K562 (cell line): ENCODE data around the gene METRN. TPM values are rescaled to one million over a fixed set of nuclear protein-coding genes. Genes with fewer than 3 reads are reported as not detected.

Experiments used
- CBX1 ChIP-seq: sonication (generic); IDR thresholded peaks from 2 replicates; pipeline ENCODE4 v1.6.1; 2016; ENCODE audit warnings: antibody characterized with exemption, low read depth, mild to moderate bottlenecking
- CEBPG ChIP-seq, 3 experiments: fragments of 200-800 bp in 1 of 3; sonication (Bioruptor generic) in 1 of 3; sonication (generic) in 1 of 3; formaldehyde crosslinking in 1 of 3; IDR thresholded peaks in 2 of 3; conservative IDR thresholded peaks in 1 of 3; 2 replicates each; pipeline versions ENCODE4 v1.6.1 to v1.8.0; 2016 to 2022; ENCODE audit warnings: missing compliant biosample characterization in 2 of 3, missing genetic modification characterization in 2 of 3, mild to moderate bottlenecking in 1 of 3, missing genetic modification reagents in 1 of 3
- E2F3 ChIP-seq: fragments of 250-450 bp; sonication (Bioruptor Pico); IDR thresholded peaks from 2 replicates; pipeline ENCODE4 v1.4.0; 2020; ENCODE audit warnings: mild to moderate bottlenecking
- ELF4 ChIP-seq: fragments of 450-650 bp; formaldehyde crosslinking; IDR thresholded peaks from 2 replicates; pipeline ENCODE4 v1.4.0; 2022; ENCODE audit warnings: missing genetic modification characterization
- FOXA3 ChIP-seq, 2 experiments: fragments of 450-650 bp in 1 of 2; sonication (generic) in 1 of 2; formaldehyde crosslinking; IDR thresholded peaks in 1 of 2; conservative IDR thresholded peaks in 1 of 2; 2 replicates each; pipeline versions ENCODE4 v1.4.0 to v1.8.0; 2020 to 2022; ENCODE audit warnings: mild to moderate bottlenecking in 2 of 2, missing genetic modification reagents in 1 of 2
- FOXP1 ChIP-seq: sonication (generic); formaldehyde crosslinking; IDR thresholded peaks from 2 replicates; pipeline ENCODE4 v1.8.0; 2022; ENCODE audit warnings: mild to moderate bottlenecking, missing genetic modification reagents
- GABPB2 ChIP-seq: fragments of 250-450 bp; sonication (Bioruptor Pico); conservative IDR thresholded peaks from 2 replicates; pipeline ENCODE4 v1.5.1; 2021; ENCODE audit warnings: mild to moderate bottlenecking
- HMGXB4 ChIP-seq: sonication (generic); formaldehyde crosslinking; IDR thresholded peaks from 2 replicates; pipeline ENCODE4 v1.8.1; 2023; ENCODE audit warnings: mild to moderate bottlenecking, missing genetic modification reagents
- HNRNPL ChIP-seq: fragments of 200-400 bp; formaldehyde crosslinking; IDR thresholded peaks from 2 replicates; pipeline ENCODE4 v1.6.1; 2017; ENCODE audit warnings: low read depth, mild to moderate bottlenecking, low read length
- JUND ChIP-seq, 2 experiments: IDR thresholded peaks; 2 replicates in 1 of 2; 3 replicates in 1 of 2; pipeline ENCODE4 v1.6.1; 2011; ENCODE audit warnings: borderline replicate concordance in 2 of 2, low read depth in 2 of 2, low read length in 2 of 2, improper control_type of control experiment in 1 of 2, missing biosample characterization in 1 of 2, missing genetic modification characterization in 1 of 2, missing genetic modification reagents in 1 of 2
- MAZ ChIP-seq, 2 experiments: fragments of 450-650 bp in 1 of 2; sonication (generic) in 1 of 2; formaldehyde crosslinking; IDR thresholded peaks in 1 of 2; conservative IDR thresholded peaks in 1 of 2; 2 replicates each; pipeline versions ENCODE4 v1.4.0 to v1.5.0; 2020; ENCODE audit warnings: mild to moderate bottlenecking in 1 of 2, missing genetic modification reagents in 1 of 2
- MYC ChIP-seq, 2 experiments: fragments of 250-450 bp in 1 of 2; sonication (Bioruptor Pico) in 1 of 2; IDR thresholded peaks; 2 replicates each; pipeline versions ENCODE4 v1.5.1 to v1.6.1; 2012 to 2021; ENCODE audit warnings: low read depth in 2 of 2, borderline replicate concordance in 1 of 2, improper control_type of control experiment in 1 of 2, low read length in 1 of 2, mild to moderate bottlenecking in 1 of 2, moderate library complexity in 1 of 2
- NFIC ChIP-seq: fragments of 450-650 bp; IDR thresholded peaks from 2 replicates; pipeline ENCODE4 v1.6.1; 2017; ENCODE audit warnings: mild to moderate bottlenecking, inconsistent platforms
- PHB ChIP-seq: fragments of 250-450 bp; sonication (Bioruptor Pico); IDR thresholded peaks from 2 replicates; pipeline ENCODE4 v1.5.0; 2021
- RBFOX2 ChIP-seq: fragments of 200-400 bp; formaldehyde crosslinking; IDR thresholded peaks from 2 replicates; pipeline ENCODE4 v1.6.1; 2017; ENCODE audit warnings: low read depth, mild to moderate bottlenecking, low read length, moderate library complexity
- SLC30A9 ChIP-seq: fragments of 250-450 bp; sonication (Bioruptor Pico); IDR thresholded peaks from 2 replicates; pipeline ENCODE4 v1.8.0; 2022; ENCODE audit warnings: mild to moderate bottlenecking, moderate library complexity
- SMAD4 ChIP-seq: fragments of 250-450 bp; sonication (Bioruptor Pico); conservative IDR thresholded peaks from 2 replicates; pipeline ENCODE4 v1.8.0; 2021; ENCODE audit warnings: inconsistent platforms, mild to moderate bottlenecking, moderate library complexity
- TEAD2 ChIP-seq: fragments of 450-650 bp; IDR thresholded peaks from 2 replicates; pipeline ENCODE4 v1.6.1; 2016; ENCODE audit warnings: missing genetic modification characterization, control low read depth, missing compliant biosample characterization
- TFAP4 ChIP-seq: sonication (generic); formaldehyde crosslinking; IDR thresholded peaks from 2 replicates; pipeline ENCODE4 v1.8.0; 2022; ENCODE audit warnings: missing genetic modification reagents, mild to moderate bottlenecking, moderate library complexity, borderline replicate concordance
- THRB ChIP-seq: fragments of 450-650 bp; formaldehyde crosslinking; conservative IDR thresholded peaks from 2 replicates; pipeline ENCODE4 v1.4.0; 2022; ENCODE audit warnings: mild to moderate bottlenecking, missing genetic modification characterization
- ZNF57 ChIP-seq: fragments of 450-650 bp; formaldehyde crosslinking; IDR thresholded peaks from 2 replicates; pipeline ENCODE4 v1.4.0; 2020; ENCODE audit warnings: mild to moderate bottlenecking, moderate library complexity
- polyA plus RNA-seq, 8 experiments: library from polyadenylated mRNA; depleted of rRNA in 4 of 8; stranded (reverse) in 5 of 8; unstranded in 3 of 8; fragments of >200 nt; fragmentation: Nextera tagmentation in 2 of 8; fragmentation: Illumina TruSeq in 1 of 8; extraction: Ambion mirVana in 2 of 8; extraction: Trizol in 1 of 8; gene quantifications; 2 replicates each; pipeline versions ENCODE4 v1.2.1 to v1.2.3, GENCODE V29; 2011 to 2014; ENCODE audit warnings: inconsistent platforms in 1 of 8, missing spikeins in 1 of 8
- total RNA-seq, 7 experiments: library from RNA; depleted of rRNA in 6 of 7; stranded (reverse); fragments of >200 nt in 6 of 7; fragmentation: Illumina TruSeq in 2 of 7; extraction: Trizol in 2 of 7; gene quantifications; 2 replicates each; pipeline versions ENCODE4 v1.2.1 to v1.2.3, GENCODE V29; 2011 to 2021; ENCODE audit warnings: low replicate concordance in 1 of 7

METRN gene
- total and polyA plus RNA-seq, 9 of the 15 experiments (the other 6 are each of a cell fraction or from before 2014, with no cell fraction given): 0.20 to 89.8 (median 15.4) TPM

GRCh38 chr16:683396-684070 lies 31.4 kb upstream of the METRN start (continued):
- peak; percentile 50; the same call in 1 of the 2 replicates for TF ChIP-seq ELF4 (CRISPR knock-in tag)
- peak; percentile 43; the same call in 1 of the 2 replicates for TF ChIP-seq HMGXB4 (CRISPR knock-in tag)
- 0 out of 2 replicates have a peak, but pooled peaks have one; percentile 52 for TF ChIP-seq SLC30A9 (CRISPR knock-in tag)
- 0 out of 2 replicates have a peak, but pooled peaks have one; percentile 45 for TF ChIP-seq TFAP4
- TF ChIP-seq CBX1: peak; percentile 20; the same call in 1 of the 2 replicates
- TF ChIP-seq THRB (CRISPR knock-in tag): 0 out of 2 replicates have a peak, but pooled peaks have one; percentile 53
- 0 out of 4 replicates have a peak, but pooled peaks of 1 of the 2 experiments have one; percentile 14 for TF ChIP-seq FOXA3 (CRISPR knock-in tag; conservative IDR thresholded peaks at IDR 0.05 in 1 of 2, IDR thresholded peaks at IDR 0.05 in 1 of 2)
- TF ChIP-seq RBFOX2: peak; percentile 76
- TF ChIP-seq NFIC: 0 out of 2 replicates have a peak, but pooled peaks have one; percentile 6
- TF ChIP-seq PHB: 0 out of 2 replicates have a peak, but pooled peaks have one; percentile 55
- no peak for TF ChIP-seq MYC (IDR thresholded peaks at IDR 0.05; ENCODE audit: low read depth, low read length)
- TF ChIP-seq MYC (CRISPR knock-in tag; IDR thresholded peaks at IDR 0.05; ENCODE audit: borderline replicate concordance, low read depth): 0 out of 2 replicates have a peak, but pooled peaks have one; percentile 25
- TF ChIP-seq GABPB2: 0 out of 2 replicates have a peak, but pooled peaks have one; percentile 54
- no peak for TF ChIP-seq TEAD2 (tag)
- TF ChIP-seq MAZ (CRISPR knock-in tag; conservative IDR thresholded peaks at IDR 0.05 in 1 of 2, IDR thresholded peaks at IDR 0.05 in 1 of 2): 0 out of 4 replicates have a peak, but pooled peaks of 1 of the 2 experiments have one; percentile 14
- 0 out of 2 replicates have a peak, but pooled peaks have one; percentile 9 for TF ChIP-seq E2F3 (CRISPR knock-in tag)
- TF ChIP-seq SMAD4: 0 out of 2 replicates have a peak, but pooled peaks have one; percentile 5
- 0 out of 2 replicates have a peak, but pooled peaks have one; percentile 50 for TF ChIP-seq HNRNPL
- TF ChIP-seq FOXP1: peak; percentile 68; the same call in 1 of the 2 replicates
- TF ChIP-seq ZNF57: peak; percentile 19; the same call in 1 of the 2 replicates
- TF ChIP-seq JUND (IDR thresholded peaks at IDR 0.05; ENCODE audit: borderline replicate concordance, low read depth, low read length): no peak
- no peak for TF ChIP-seq JUND (tag; IDR thresholded peaks at IDR 0.05; ENCODE audit: borderline replicate concordance, low read depth, low read length)
- peak; percentile 18; the same call in 1 of the 2 replicates for TF ChIP-seq CEBPG (CRISPR knock-in tag; IDR thresholded peaks at IDR 0.05)
- TF ChIP-seq CEBPG (tag; conservative IDR thresholded peaks at IDR 0.05 in 1 of 2, IDR thresholded peaks at IDR 0.05 in 1 of 2): no peak
